Ishikawa (cell line): Measurements from ENCODE around the gene ERBB4.

Source experiments
- EGR1 ChIP-seq: IDR thresholded peaks from 2 replicates; pipeline ENCODE4 v1.6.1; 2012
- EP300 ChIP-seq: IDR thresholded peaks from 2 replicates; pipeline ENCODE4 v1.6.1; 2012; ENCODE audit warnings: borderline replicate concordance
- RAD21 ChIP-seq: IDR thresholded peaks from 2 replicates; pipeline ENCODE4 v1.6.1; 2012; ENCODE audit warnings: low read depth
- TF ChIP-seq, protein P1 (sequence below): IDR thresholded peaks from 2 replicates; pipeline ENCODE4 v1.6.1; 2012

DNA sequence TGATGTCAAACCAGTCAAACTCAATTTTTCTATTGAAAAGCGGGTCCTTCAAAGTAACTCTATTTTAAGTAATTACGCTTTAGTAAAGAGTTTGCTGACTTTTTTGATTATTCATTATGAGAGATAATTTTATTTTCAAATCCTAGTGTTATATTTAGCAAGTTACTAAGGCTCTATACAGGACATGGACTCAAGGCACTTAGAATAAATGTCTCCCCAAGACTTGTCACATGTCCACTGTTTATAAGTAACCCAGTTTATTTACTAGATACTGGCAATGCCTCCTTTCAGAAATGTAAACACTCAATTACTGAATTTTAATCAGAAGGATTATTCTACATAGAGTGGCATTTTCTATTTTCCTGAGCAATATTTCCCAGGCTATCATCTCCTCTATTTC lies 638.1 kb downstream of the ERBB4 start:
- TF ChIP-seq EGR1 = no peak
- TF ChIP-seq EP300 = no peak
- TF ChIP-seq, protein P1, sequence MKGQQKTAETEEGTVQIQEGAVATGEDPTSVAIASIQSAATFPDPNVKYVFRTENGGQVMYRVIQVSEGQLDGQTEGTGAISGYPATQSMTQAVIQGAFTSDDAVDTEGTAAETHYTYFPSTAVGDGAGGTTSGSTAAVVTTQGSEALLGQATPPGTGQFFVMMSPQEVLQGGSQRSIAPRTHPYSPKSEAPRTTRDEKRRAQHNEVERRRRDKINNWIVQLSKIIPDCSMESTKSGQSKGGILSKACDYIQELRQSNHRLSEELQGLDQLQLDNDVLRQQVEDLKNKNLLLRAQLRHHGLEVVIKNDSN = no peak
- no peak for TF ChIP-seq RAD21
